Naive thymus-derived CD4-positive, alpha-beta T cell (primary cell): ENCODE data around the gene DIRAS1. TPM values are rescaled to one million over a fixed set of nuclear protein-coding genes. Genes with fewer than 3 reads are reported as not detected.

Experiments
- ATAC-seq: fragments of 150-1000 bp; cut with Tn5 transposase; 2 replicates; pipeline ENCODE4 v1.10.0; 2021; ENCODE audit warnings: mild to moderate bottlenecking, moderate library complexity
- CTCF ChIA-PET: fragments of 350-600 bp; sonication (Branson Sonifier 250); formaldehyde crosslinking; loops from one replicate; lab custom pipeline; 2021; ENCODE audit warnings: antibody characterized with exemption; lab: Charles Lee
- POLR2A ChIA-PET: fragments of 350-600 bp; sonication (Branson Sonifier 250); formaldehyde crosslinking; loops from one replicate; lab custom pipeline; 2021; ENCODE audit warnings: antibody characterized with exemption, inconsistent platforms; lab: Charles Lee
- DNase-seq, 9 donors: peaks; one replicate each; pipeline versions ENCODE4 v3.0.0 to v3.0.0-alpha.2; 2020 to 2022; ENCODE audit warnings: mixed read lengths in 1 of 9
- H3K27ac ChIP-seq: one replicate; pipeline ENCODE4 v1.7.0; 2013; ENCODE audit warnings: mild to moderate bottlenecking, low read depth, low read length, moderate library complexity
- H3K27me3 ChIP-seq, 2 donors: one replicate each; pipeline ENCODE4 v1.7.0; 2013; ENCODE audit warnings: low read length in 2 of 2, mild to moderate bottlenecking in 2 of 2, moderate library complexity in 2 of 2; ENCODE audit not compliant: control insufficient read depth in 2 of 2, insufficient read depth in 2 of 2
- H3K36me3 ChIP-seq, 3 experiments: 1 replicate in 2 of 3; 2 replicates in 1 of 3; pipeline ENCODE4 v1.7.0; 2013; ENCODE audit warnings: low read length in 3 of 3, mild to moderate bottlenecking in 3 of 3, moderate library complexity in 1 of 3; ENCODE audit not compliant: insufficient read depth in 3 of 3, control insufficient read depth in 2 of 3
- H3K4me1 ChIP-seq, 2 donors: one replicate each; pipeline ENCODE4 v1.7.0; 2013; ENCODE audit warnings: low read length in 2 of 2, mild to moderate bottlenecking in 2 of 2, moderate library complexity in 1 of 2; ENCODE audit not compliant: control insufficient read depth in 2 of 2, insufficient read depth in 2 of 2
- H3K4me3 ChIP-seq: 2 replicates; pipeline ENCODE4 v1.7.0; 2013; ENCODE audit warnings: mild to moderate bottlenecking, low read length
- H3K9me3 ChIP-seq, 3 experiments: 1 replicate in 2 of 3; 2 replicates in 1 of 3; pipeline ENCODE4 v1.7.0; 2013; ENCODE audit warnings: low read length in 3 of 3; ENCODE audit not compliant: control insufficient read depth in 2 of 3
- H3K27ac Mint-ChIP-seq, 9 donors: one replicate each; pipeline ENCODE4 v1.8.0; 2020 to 2022; ENCODE audit warnings: mixed read lengths in 9 of 9, mild to moderate bottlenecking in 8 of 9, moderate library complexity in 5 of 9, inconsistent platforms in 2 of 9
- H3K27me3 Mint-ChIP-seq, 5 donors: one replicate each; pipeline ENCODE4 v1.8.0; 2021 to 2022; ENCODE audit warnings: mixed read lengths in 5 of 5, mild to moderate bottlenecking in 1 of 5
- H3K36me3 Mint-ChIP-seq, 5 donors: one replicate each; pipeline ENCODE4 v1.8.0; 2020 to 2022; ENCODE audit warnings: mixed read lengths in 5 of 5, mild to moderate bottlenecking in 3 of 5, inconsistent platforms in 1 of 5
- H3K4me1 Mint-ChIP-seq, 7 donors: one replicate each; pipeline ENCODE4 v1.8.0; 2020 to 2022; ENCODE audit warnings: mixed read lengths in 7 of 7, mild to moderate bottlenecking in 3 of 7, inconsistent platforms in 1 of 7
- H3K4me3 Mint-ChIP-seq, 10 donors: one replicate each; pipeline ENCODE4 v1.8.0; 2020 to 2022; ENCODE audit warnings: mild to moderate bottlenecking in 10 of 10, mixed read lengths in 10 of 10, moderate library complexity in 6 of 10, inconsistent platforms in 2 of 10
- H3K9me3 Mint-ChIP-seq, 11 donors: one replicate each; pipeline ENCODE4 v1.8.0; 2020 to 2022; ENCODE audit warnings: mixed read lengths in 11 of 11, mild to moderate bottlenecking in 4 of 11, inconsistent platforms in 1 of 11, moderate library complexity in 1 of 11
- intact Hi-C, 2 donors: fragments of 100-400 bp; cut with micrococcal nuclease; formaldehyde crosslinking; loops; one replicate each; pipeline ENCODE4 v1.15.1; 2023
- polyA plus RNA-seq, 2 donors: library from polyadenylated mRNA; unstranded; fragments of 300-500 nt; fragmentation: Illumina TruSeq; gene quantifications; one replicate each; pipeline ENCODE4 v1.2.3, GENCODE V29; 2021
- total RNA-seq, 6 experiments: library from RNA in 5 of 6; stranded (reverse) in 5 of 6; gene quantifications; 1 replicate in 5 of 6; 2 replicates in 1 of 6; pipeline ENCODE4 v1.2.3 and lab custom pipeline; 2021 to 2026

The DIRAS1 gene, protein sequence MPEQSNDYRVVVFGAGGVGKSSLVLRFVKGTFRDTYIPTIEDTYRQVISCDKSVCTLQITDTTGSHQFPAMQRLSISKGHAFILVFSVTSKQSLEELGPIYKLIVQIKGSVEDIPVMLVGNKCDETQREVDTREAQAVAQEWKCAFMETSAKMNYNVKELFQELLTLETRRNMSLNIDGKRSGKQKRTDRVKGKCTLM
- total RNA-seq (under 1 TPM in 4 of 5 experiments, not detected in 1; 0.07 to 0.53 (median 0.33) TPM), polyA plus RNA-seq (not detected), total RNA-seq (lab: John Stamatoyannopoulos, UW) (not detected)

DNA sequence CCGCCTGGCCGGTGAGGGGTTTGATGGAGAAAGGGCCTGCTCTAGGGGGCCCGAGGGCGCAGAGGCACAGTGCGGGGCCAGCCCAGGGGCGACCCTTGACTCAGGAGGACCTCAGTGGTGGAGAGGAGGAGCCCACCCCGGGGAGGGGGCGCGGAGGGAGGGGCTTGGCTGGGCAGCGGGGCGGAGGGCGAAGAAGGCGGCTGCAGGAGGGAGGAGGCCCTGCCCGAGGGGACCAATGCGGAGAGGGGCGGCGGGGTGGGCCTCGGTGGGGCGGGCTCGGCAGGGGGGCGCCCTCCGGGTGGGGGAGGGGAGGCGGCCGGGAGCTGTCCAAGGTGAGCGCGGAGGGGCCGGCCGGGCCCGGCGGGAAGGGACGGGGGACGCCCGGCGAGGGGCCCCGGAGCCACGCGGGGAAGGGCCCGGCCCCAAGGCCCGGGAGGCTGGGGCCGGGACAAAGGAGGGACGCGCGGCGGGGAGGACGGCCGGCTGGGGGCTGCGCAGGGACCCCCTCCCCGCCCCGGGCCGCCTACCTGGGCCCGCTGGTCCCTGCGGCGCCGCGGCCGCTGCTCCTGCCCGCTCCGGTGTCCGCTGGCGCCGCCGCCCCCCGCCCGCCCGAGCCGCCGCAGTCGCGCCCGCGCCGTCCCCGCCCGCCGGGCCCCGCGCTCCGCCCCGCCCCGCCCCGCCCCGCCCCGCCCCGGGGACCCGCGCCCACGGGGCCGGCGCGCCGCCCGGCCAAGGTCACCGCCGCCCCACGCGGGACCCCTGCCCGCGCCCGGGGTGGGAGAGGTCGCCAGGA, at the start of gene DIRAS1:
TSS of gene DIRAS1 (minus strand) at position 596 of the 793 bp plus-strand sequence. CDS start 3,566 bp downstream, outside the sequence.
- peaks cover 0 to 2% (median under 1%) of the 10 kb centered on the region in 11 donors for H3K9me3 Mint-ChIP-seq
- Histone ChIP-seq H3K36me3 (no peaks in the 10 kb centered on the region), H3K27ac (no peak within 1 kb of the TSS), H3K27me3 (peaks cover 0 to 19% of the 10 kb centered on the region in 2 donors), H3K4me3 (no peak within 1 kb of the TSS), H3K4me1 (peaks cover 0 to 8% of the 10 kb centered on the region in 2 donors), H3K9me3 (no peaks in the 10 kb centered on the region)
- intact Hi-C loops: no loop called here
- H3K4me3 Mint-ChIP-seq: peak within 1 kb of the TSS in 9 of 10 donors; percentile 38 to 78 (median 55)
- ATAC-seq (no peak), DNase-seq (no peak)
- ChIA-PET CTCF (no interaction called here), POLR2A (no interaction called here)
- H3K27me3 Mint-ChIP-seq: peaks cover 11 to 29% (median 18%) of the 10 kb centered on the region in 5 donors
- peak within 1 kb of the TSS in 1 of 9 donors; percentile 47 for H3K27ac Mint-ChIP-seq
- peaks cover 0 to 10% (median 4%) of the 10 kb centered on the region in 7 donors for H3K4me1 Mint-ChIP-seq
- H3K36me3 Mint-ChIP-seq: peaks cover 0 to 4% (median 0%) of the 10 kb centered on the region in 5 donors

DNA sequence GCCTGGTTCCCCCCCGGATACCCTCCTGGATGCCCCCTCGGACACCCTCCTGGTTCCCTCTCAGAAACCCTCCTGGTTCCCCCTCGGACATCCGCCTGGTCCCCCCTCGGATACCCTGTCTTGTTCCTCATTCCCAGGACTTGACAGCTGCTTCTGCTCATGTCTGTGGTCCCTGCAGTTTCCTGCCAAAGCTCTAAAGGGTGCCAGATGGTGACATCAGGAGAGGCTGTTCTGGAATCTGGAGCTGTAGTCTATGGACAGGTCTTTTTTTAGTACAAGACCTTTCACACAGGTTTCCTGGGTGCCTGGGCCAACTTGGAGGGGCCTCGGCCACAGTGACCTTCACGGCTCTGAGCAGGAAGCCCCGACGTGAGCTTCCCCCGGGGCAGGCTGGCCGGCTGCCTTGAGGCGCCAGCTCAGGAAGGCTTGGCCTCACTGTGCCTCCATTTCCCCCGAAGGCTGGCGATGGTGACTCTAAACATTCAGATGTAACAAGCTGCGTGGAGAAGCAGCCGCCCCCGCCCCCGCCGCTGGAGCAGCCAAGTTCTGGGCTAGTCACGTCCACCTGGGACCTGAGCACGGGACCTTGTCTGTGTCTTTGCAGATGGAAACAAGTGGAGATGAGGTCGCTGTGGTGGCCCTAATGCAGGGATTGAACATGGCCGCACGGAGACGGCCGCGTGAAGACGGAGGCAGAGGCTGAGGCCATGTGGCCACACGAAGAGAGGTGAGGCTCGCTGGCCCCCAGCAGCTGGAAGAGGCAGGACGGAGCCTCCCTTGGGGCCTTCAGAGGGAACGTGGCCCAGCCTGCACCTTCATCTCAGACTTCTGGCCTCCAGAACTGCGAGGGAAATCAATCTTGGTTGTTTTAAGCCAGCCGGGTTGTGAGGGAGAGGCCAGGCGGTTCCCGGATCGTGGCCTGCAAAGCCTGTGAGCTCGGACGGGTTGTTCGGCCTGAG, 49.2 kb upstream of the DIRAS1 start:
- Histone ChIP-seq H3K4me1 (peaks cover 0 to 3% of the 10 kb centered on the region in 2 donors), H3K4me3 (no peak overlapping the region), H3K27me3 (no peaks in the 10 kb centered on the region), H3K27ac (no peak overlapping the region), H3K9me3 (no peaks in the 10 kb centered on the region), H3K36me3 (peaks cover 0 to 48% (median 0%) of the 10 kb centered on the region in 3 experiments)
- Mint-ChIP-seq H3K4me1 (peaks cover 5 to 25% (median 20%) of the 10 kb centered on the region in 7 donors), H3K36me3 (peaks cover 0 to 2% (median 0%) of the 10 kb centered on the region in 5 donors), H3K4me3 (no peak overlapping the region), H3K27ac (peak overlapping the region in 1 of 9 donors; percentile 9), H3K27me3 (no peaks in the 10 kb centered on the region), H3K9me3 (no peaks in the 10 kb centered on the region)
- POLR2A ChIA-PET: interaction anchor here (1.0 to 1.1 kb wide), 2 partner anchors 13 to 633 kb away, joined by 3 read pairs; no protein-coding TSS in a partner anchor
- CTCF ChIA-PET: interaction anchor here (1.1 kb wide), 1 partner anchor 20 kb away, joined by 4 read pairs; no protein-coding TSS in a partner anchor
- ATAC-seq: peak; percentile 22
- no peak for DNase-seq
- intact Hi-C loops: no loop called here

DNA sequence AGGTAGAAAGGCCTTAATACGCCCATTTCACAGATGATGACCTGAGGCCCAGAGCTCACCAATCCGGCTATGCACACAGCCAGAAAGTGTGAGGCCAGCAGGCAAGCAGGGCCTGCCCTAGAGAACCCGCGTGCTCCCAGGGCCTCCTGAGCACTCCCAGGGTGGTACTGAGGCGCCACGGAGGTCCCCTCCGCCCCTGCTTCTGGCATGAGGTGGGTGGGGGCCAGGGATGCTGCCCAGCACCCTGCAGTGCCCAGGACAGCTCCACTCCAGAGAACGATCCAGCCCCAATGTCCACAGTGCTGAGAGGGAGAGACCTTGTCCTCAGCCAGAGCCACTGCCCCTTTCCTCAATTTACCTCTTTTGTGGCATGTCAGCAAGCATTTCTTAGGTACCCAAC, 48.0 kb upstream of the DIRAS1 start:
- no peaks in the 10 kb centered on the region for H3K27me3 Mint-ChIP-seq
- Histone ChIP-seq H3K27me3 (no peaks in the 10 kb centered on the region), H3K4me3 (no peak overlapping the region), H3K36me3 (peaks cover 0 to 59% (median 0%) of the 10 kb centered on the region in 3 experiments), H3K27ac (no peak overlapping the region), H3K9me3 (no peaks in the 10 kb centered on the region), H3K4me1 (no peaks in the 10 kb centered on the region)
- H3K27ac Mint-ChIP-seq: no peak overlapping the region
- intact Hi-C loops: no loop called here
- H3K4me1 Mint-ChIP-seq: peaks cover 0 to 13% (median 12%) of the 10 kb centered on the region in 7 donors
- no peaks in the 10 kb centered on the region for H3K9me3 Mint-ChIP-seq
- no peak for ATAC-seq
- ChIA-PET POLR2A (no interaction called here), CTCF (no interaction called here)
- DNase-seq: no peak
- H3K36me3 Mint-ChIP-seq: peaks cover 0 to 4% (median 0%) of the 10 kb centered on the region in 5 donors
- H3K4me3 Mint-ChIP-seq: no peak overlapping the region

DNA sequence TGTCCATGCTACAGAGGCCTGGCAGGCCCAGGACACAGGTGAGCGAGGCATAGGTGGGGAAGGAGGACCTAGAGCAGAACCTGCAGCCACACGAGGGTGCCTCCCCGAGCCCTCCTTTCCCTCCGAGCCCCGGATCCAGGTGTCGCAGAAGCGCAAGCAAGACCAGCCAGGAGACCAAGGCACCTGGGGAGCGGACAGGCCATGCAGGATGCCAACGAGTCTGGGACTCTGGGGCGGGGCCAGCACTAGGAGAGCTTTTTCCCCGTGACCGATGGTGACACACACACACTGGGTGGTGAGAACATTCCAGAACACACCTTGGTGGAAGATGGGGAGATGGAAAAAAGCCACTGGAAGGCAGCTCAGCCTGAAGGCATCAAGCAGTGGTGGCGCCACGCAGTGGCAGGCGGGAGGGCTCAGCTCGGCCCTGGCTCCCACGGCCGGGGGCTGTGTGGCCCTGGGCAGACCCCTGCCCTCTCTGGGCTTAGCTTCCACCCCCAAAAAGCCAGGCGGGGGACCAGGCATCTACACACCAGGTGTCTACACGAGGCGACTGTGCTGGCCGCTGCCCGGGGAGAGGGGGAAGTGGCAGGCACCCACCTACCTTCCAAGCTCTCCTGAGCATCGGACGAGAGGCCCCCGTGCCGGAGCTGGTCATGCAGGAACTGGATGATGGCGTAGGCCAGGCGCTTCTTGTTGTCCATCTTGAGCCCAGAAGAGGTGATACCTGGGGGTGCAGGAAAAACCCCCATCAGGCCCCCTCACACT, 47.4 kb upstream of the DIRAS1 start:
- Histone ChIP-seq H3K9me3 (no peaks in the 10 kb centered on the region), H3K36me3 (peaks cover 0 to 65% (median 0%) of the 10 kb centered on the region in 3 experiments), H3K27ac (no peak overlapping the region), H3K4me1 (no peaks in the 10 kb centered on the region), H3K27me3 (no peaks in the 10 kb centered on the region), H3K4me3 (no peak overlapping the region)
- POLR2A ChIA-PET: no interaction called here
- CTCF ChIA-PET: interaction anchor here (0.7 kb wide), 1 partner anchor 121 kb away, joined by 3 read pairs; no protein-coding TSS in a partner anchor
- no peak for ATAC-seq
- H3K4me3 Mint-ChIP-seq: no peak overlapping the region
- H3K27ac Mint-ChIP-seq: no peak overlapping the region
- H3K4me1 Mint-ChIP-seq: peaks cover 0 to 9% (median 8%) of the 10 kb centered on the region in 7 donors
- DNase-seq: no peak
- H3K27me3 Mint-ChIP-seq: no peaks in the 10 kb centered on the region
- H3K9me3 Mint-ChIP-seq: no peaks in the 10 kb centered on the region
- intact Hi-C loops: no loop called here
- peaks cover 0 to 4% (median 2%) of the 10 kb centered on the region in 5 donors for H3K36me3 Mint-ChIP-seq

DNA sequence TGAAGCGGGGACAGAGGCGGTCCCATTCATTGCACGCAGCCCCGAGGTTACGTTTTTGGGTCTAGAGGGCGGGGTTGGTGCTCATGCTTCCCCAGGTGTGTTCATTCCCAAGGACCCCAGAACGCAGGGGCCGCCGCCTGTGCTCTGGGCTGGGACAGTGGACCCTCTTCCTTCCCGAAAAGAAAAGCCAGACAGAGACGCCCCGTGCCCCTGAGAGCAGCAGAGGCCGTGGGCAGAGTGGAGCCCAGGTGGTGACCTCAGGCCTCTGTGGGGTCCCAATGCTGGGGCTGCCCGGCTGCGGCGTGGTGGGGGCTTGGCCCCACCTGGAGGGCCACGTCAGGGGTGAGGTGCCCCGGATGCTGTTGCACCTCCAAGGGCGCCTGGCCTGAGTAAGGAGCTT, 46.5 kb upstream of the DIRAS1 start:
- H3K4me3 ChIP-seq: no peak overlapping the region
- no peaks in the 10 kb centered on the region for H3K4me1 ChIP-seq
- H3K27ac ChIP-seq: no peak overlapping the region
- ChIA-PET CTCF (interaction anchor here (0.7 kb wide), 1 partner anchor 120 kb away, joined by 3 read pairs; no protein-coding TSS in a partner anchor), POLR2A (no interaction called here)
- H3K36me3 ChIP-seq: peaks cover 0 to 74% (median 0%) of the 10 kb centered on the region in 3 experiments
- Mint-ChIP-seq H3K27me3 (no peaks in the 10 kb centered on the region), H3K36me3 (peaks cover 0 to 4% (median 2%) of the 10 kb centered on the region in 5 donors), H3K4me1 (peaks cover 0 to 8% (median 8%) of the 10 kb centered on the region in 7 donors), H3K4me3 (no peak overlapping the region), H3K27ac (no peak overlapping the region), H3K9me3 (no peaks in the 10 kb centered on the region)
- H3K27me3 ChIP-seq: no peaks in the 10 kb centered on the region
- ATAC-seq (no peak), DNase-seq (no peak)
- H3K9me3 ChIP-seq: no peaks in the 10 kb centered on the region
- intact Hi-C loops: no loop called here
